GM23248 (cell line): ENCODE results near the gene GON4L. TPM values are rescaled to one million over a fixed set of nuclear protein-coding genes. Genes with fewer than 3 reads are reported as not detected.
"Not testable (repeated sequence)": the region's sequence is repeated elsewhere in the genome, so short reads cannot be mapped to it uniquely, and the experiment has no call there.

Experiments used
- DNase-seq: peaks from one replicate; pipeline ENCODE4 v3.0.0-alpha.2; 2015
- H2AFZ ChIP-seq: fragments of 200-600 bp; sonication (generic); 2 replicates; pipeline ENCODE4 v1.6.1; 2016; ENCODE audit warnings: antibody characterized with exemption
- H3F3A ChIP-seq: fragments of 200-600 bp; sonication (generic); 2 replicates; pipeline ENCODE4 v1.6.1; 2016; ENCODE audit warnings: mild to moderate bottlenecking, antibody characterized with exemption, mixed run types; ENCODE audit not compliant: insufficient read depth
- H3K27ac ChIP-seq: fragments of 200-600 bp; sonication (generic); 2 replicates; pipeline ENCODE4 v1.5.1; 2016; ENCODE audit warnings: mild to moderate bottlenecking
- H3K27me3 ChIP-seq: fragments of 200-600 bp; sonication (generic); replicated peaks from 2 replicates; pipeline ENCODE4 v1.6.1; 2016; ENCODE audit warnings: mild to moderate bottlenecking; ENCODE audit not compliant: insufficient read depth
- H3K36me3 ChIP-seq: fragments of 200-600 bp; sonication (generic); 2 replicates; pipeline ENCODE4 v1.6.1; 2016; ENCODE audit warnings: low read depth, mild to moderate bottlenecking
- H3K4me1 ChIP-seq: fragments of 200-600 bp; sonication (generic); 2 replicates; pipeline ENCODE4 v1.6.1; 2016; ENCODE audit warnings: mild to moderate bottlenecking; ENCODE audit not compliant: insufficient read depth
- H3K4me2 ChIP-seq: fragments of 200-600 bp; sonication (generic); one replicate; pipeline ENCODE4 v1.6.1; 2016; ENCODE audit warnings: mild to moderate bottlenecking; ENCODE audit not compliant: unreplicated experiment
- H3K4me3 ChIP-seq: fragments of 200-600 bp; sonication (generic); 2 replicates; pipeline ENCODE4 v1.5.1; 2016; ENCODE audit warnings: mild to moderate bottlenecking
- H3K79me2 ChIP-seq: fragments of 200-600 bp; sonication (generic); 2 replicates; pipeline ENCODE4 v1.6.1; 2016; ENCODE audit warnings: mild to moderate bottlenecking; ENCODE audit not compliant: insufficient read depth
- H3K9ac ChIP-seq: fragments of 200-600 bp; sonication (generic); 2 replicates; pipeline ENCODE4 v1.6.1; 2016; ENCODE audit warnings: mild to moderate bottlenecking
- H3K9me2 ChIP-seq: fragments of 200-600 bp; sonication (generic); 2 replicates; pipeline ENCODE4 v1.6.1; 2016; ENCODE audit warnings: mixed run types, mild to moderate bottlenecking, moderate library complexity; ENCODE audit not compliant: insufficient read depth
- H3K9me3 ChIP-seq: fragments of 200-600 bp; sonication (generic); one replicate; pipeline ENCODE4 v1.6.1; 2017; ENCODE audit warnings: low read depth
- H4K20me1 ChIP-seq: fragments of 200-600 bp; sonication (generic); 2 replicates; pipeline ENCODE4 v1.6.0; 2016; ENCODE audit not compliant: insufficient read depth
- EZH2 ChIP-seq: fragments of 200-600 bp; sonication (generic); IDR thresholded peaks from 2 replicates; pipeline ENCODE4 v1.6.1; 2018; ENCODE audit warnings: antibody characterized with exemption, mild to moderate bottlenecking; ENCODE audit not compliant: insufficient read depth, poor library complexity, severe bottlenecking
- EZH2phosphoT487 ChIP-seq: fragments of 200-600 bp; sonication (generic); IDR thresholded peaks from 2 replicates; pipeline ENCODE4 v1.6.1; 2018; ENCODE audit warnings: antibody characterized with exemption, moderate library complexity, mild to moderate bottlenecking, low read depth; ENCODE audit not compliant: insufficient read depth
- WGBS, 2 experiments: methylation state at CpG; one replicate each; pipeline ENCODE4 v1.1.6; 2015 to 2017; ENCODE audit warnings: low lambda C conversion rate in 2 of 2, low coverage in 1 of 2; ENCODE audit errors: missing lambda C conversion rate in 2 of 2; 5-methylcytosine and 5-hydroxymethylcytosine counted together
- in situ Hi-C: fragments of 300-500 bp; cut with MboI; formaldehyde crosslinking; loops from 2 replicates; pipeline ENCODE4 v1.15.0; 2020
- polyA plus RNA-seq: library from polyadenylated mRNA; unstranded; fragments of >200 nt; fragmentation: Nextera tagmentation; extraction: Ambion mirVana; gene quantifications from 2 replicates; pipeline ENCODE4 v1.2.1, GENCODE V29; 2016
- total RNA-seq: library from RNA; depleted of rRNA; stranded (reverse); fragments of >200 nt; shearing (Covaris generic); gene quantifications from 2 replicates; pipeline ENCODE4 v1.2.3, GENCODE V29; 2014

GON4L gene
- total and polyA plus RNA-seq, 2 experiments from 2014 or later, result 20.4 to 30.3 TPM

DNA sequence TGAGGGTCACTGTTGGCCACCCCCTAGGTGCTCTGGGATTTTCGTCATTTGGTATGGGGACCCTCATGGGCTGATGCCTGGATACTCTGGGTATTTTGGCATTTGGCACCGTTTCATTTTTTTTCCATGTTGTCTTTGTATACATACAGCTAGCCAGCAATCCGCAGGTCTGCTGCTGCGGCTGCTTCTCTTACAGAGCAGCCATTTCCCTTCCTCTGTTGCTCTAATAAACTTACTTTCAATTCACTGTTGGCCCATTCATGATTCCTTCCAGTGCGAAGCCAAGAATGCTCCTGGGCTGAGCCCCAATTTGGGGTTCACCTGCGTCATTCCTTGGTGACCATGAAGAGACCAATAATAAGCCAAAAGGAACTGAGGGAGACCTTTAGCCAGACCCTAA lies 21.5 kb downstream of the GON4L start:
- H3K4me1 ChIP-seq, result peaks cover 6% of the 10 kb centered on the region; the same call in 1 of the 2 replicates
- H3K4me2 ChIP-seq, result no peak overlapping the region
- no peaks in the 10 kb centered on the region; the same call in 1 of the 2 replicates for H4K20me1 ChIP-seq
- TF ChIP-seq EZH2phosphoT487 (no peak), EZH2 (no peak)
- no peak overlapping the region for H3K9ac ChIP-seq
- H3K9me2 ChIP-seq, result no peaks in the 10 kb centered on the region
- in situ Hi-C loops, result no loop called here
- H3K79me2 ChIP-seq, result peaks cover 93% of the 10 kb centered on the region
- peaks cover 11% of the 10 kb centered on the region; the same call in 1 of the 2 replicates for H3F3A ChIP-seq
- H3K4me3 ChIP-seq, result no peak overlapping the region
- H2AFZ ChIP-seq, result no peak overlapping the region
- H3K27me3 ChIP-seq, result no peaks in the 10 kb centered on the region
- no peaks in the 10 kb centered on the region for H3K36me3 ChIP-seq
- WGBS, 2 experiments, result 97 to 99% methylated on average over 6 of the region's 6 CpGs
- H3K27ac ChIP-seq, result no peak overlapping the region
- DNase-seq, result no peak
- H3K9me3 ChIP-seq, result no peaks in the 10 kb centered on the region

- DNase-seq, in situ Hi-C loops, H4K20me1 ChIP-seq, H2AFZ ChIP-seq, H3K36me3 ChIP-seq, H3K4me3 ChIP-seq, H3K4me1 ChIP-seq, H3K9me2 ChIP-seq, H3K27me3 ChIP-seq, H3K4me2 ChIP-seq, H3K9me3 ChIP-seq, H3K9ac ChIP-seq: not testable (repeated sequence)
- H3F3A ChIP-seq, result peaks cover 11% of the 10 kb centered on the region; the same call in 1 of the 2 replicates
- 92 to 98% methylated on average over 9 of the region's 9 CpGs for WGBS, 2 experiments
- H3K27ac ChIP-seq, result peak overlapping the region; percentile 68
- H3K79me2 ChIP-seq, result peaks cover 93% of the 10 kb centered on the region
Observed at GRCh38 chr1:155834927-155835399, 22.1 kb downstream of the GON4L start.

GRCh38 chr1:155834296-155834926 lies 22.6 kb downstream of the GON4L start:
- TF ChIP-seq EZH2phosphoT487, result no peak
- no peak for TF ChIP-seq EZH2
- Histone ChIP-seq H3K4me1 (peaks cover 6% of the 10 kb centered on the region; the same call in 1 of the 2 replicates), H3K27ac (peak overlapping the region; percentile 68), H3K9me2 (no peaks in the 10 kb centered on the region), H3K4me3 (no peak overlapping the region), H3K79me2 (peaks cover 93% of the 10 kb centered on the region), H3K4me2 (no peak overlapping the region), H3K36me3 (no peaks in the 10 kb centered on the region), H3K9ac (no peak overlapping the region; the same call in 1 of the 2 replicates), H4K20me1 (no peaks in the 10 kb centered on the region; the same call in 1 of the 2 replicates), H3F3A (peaks cover 11% of the 10 kb centered on the region; the same call in 1 of the 2 replicates), H2AFZ (no peak overlapping the region), H3K27me3 (no peaks in the 10 kb centered on the region), H3K9me3 (no peaks in the 10 kb centered on the region)
- peak; percentile 58 for DNase-seq
- in situ Hi-C loops, result no loop called here
- 90 to 93% methylated on average over 4 to 11 of the region's 11 CpGs for WGBS, 2 experiments

DNA sequence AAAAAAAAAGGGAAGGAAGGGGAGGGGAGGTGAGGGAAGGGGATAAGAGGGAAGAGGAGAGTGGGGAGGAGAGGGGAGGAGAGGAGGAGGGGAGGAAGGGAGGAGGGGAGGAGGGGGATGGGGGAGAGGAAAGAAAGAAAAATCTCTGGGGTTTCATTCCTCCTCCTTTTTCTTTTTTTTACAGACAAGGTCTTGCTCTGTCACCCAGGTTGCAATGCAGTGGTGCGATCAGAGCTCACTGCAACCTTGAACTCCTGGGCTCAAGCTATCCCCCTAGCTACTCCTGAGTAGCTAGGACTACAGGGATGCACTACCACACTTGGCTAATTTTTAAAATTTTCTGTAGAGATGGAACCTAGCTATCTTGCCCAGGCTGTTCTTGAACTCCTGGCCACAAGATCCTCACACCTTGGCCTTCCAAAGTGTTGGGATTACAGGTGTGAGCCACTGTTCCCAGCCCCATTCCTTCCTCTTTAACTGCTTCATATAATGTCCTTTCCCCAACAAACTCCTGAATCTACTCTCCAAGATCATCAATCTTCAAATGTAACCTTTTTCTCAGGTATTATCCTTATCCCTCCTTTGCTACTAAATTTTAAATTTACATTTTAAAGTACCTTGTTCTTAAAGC lies 23.2 kb downstream of the GON4L start:
- Histone ChIP-seq H3K27me3 (no peaks in the 10 kb centered on the region), H3K9me2 (no peaks in the 10 kb centered on the region), H3K9ac (no peak overlapping the region), H2AFZ (no peak overlapping the region), H3K36me3 (no peaks in the 10 kb centered on the region), H3K79me2 (peaks cover 93% of the 10 kb centered on the region), H4K20me1 (no peaks in the 10 kb centered on the region; the same call in 1 of the 2 replicates), H3K4me3 (no peak overlapping the region), H3K9me3 (no peaks in the 10 kb centered on the region), H3K4me1 (peaks cover 6% of the 10 kb centered on the region; the same call in 1 of the 2 replicates), H3F3A (peaks cover 11% of the 10 kb centered on the region; the same call in 1 of the 2 replicates), H3K4me2 (no peak overlapping the region), H3K27ac (peak overlapping the region; percentile 68)
- in situ Hi-C loops, result no loop called here
- TF ChIP-seq EZH2 (no peak), EZH2phosphoT487 (no peak)
- 100% methylated on average over 1 of the region's 1 CpG for WGBS, 2 experiments
- DNase-seq, result no peak
